HG03175 (cell line): ENCODE data around the gene RAB24.
"Not testable (repeated sequence)": the region's sequence is repeated elsewhere in the genome, so short reads cannot be mapped to it uniquely, and the experiment has no call there.

Source experiments
- ATAC-seq: cut with Tn5 transposase; IDR thresholded peaks from one replicate; pipeline ENCODE4 v1.9.1; 2021; ENCODE audit warnings: mild to moderate bottlenecking, moderate library complexity; ENCODE audit not compliant: unreplicated experiment

RAB24 gene

GRCh38 chr5:177296581-177296980 lies 6.9 kb downstream of the RAB24 start:
- ATAC-seq: no peak

- ATAC-seq: no peak
Measured at GRCh38 chr5:177295924-177296323, 7.6 kb downstream of the RAB24 start.

- ATAC-seq: no peak
Measured at GRCh38 chr5:177294632-177295031, 8.9 kb downstream of the RAB24 start.

- no peak for ATAC-seq
Measured at GRCh38 chr5:177293819-177294581, 9.5 kb downstream of the RAB24 start.

- no peak for ATAC-seq
Measured at GRCh38 chr5:177291735-177292134, 11.8 kb downstream of the RAB24 start.

GRCh38 chr5:177290816-177291596 lies 12.5 kb downstream of the RAB24 start:
- ATAC-seq: no peak

- no peak for ATAC-seq
Measured at GRCh38 chr5:177288191-177288590, 15.3 kb downstream of the RAB24 start.

GRCh38 chr5:177276886-177277285 lies 26.6 kb downstream of the RAB24 start:
- ATAC-seq: no peak

GRCh38 chr5:177275883-177276282 lies 27.6 kb downstream of the RAB24 start:
- no peak for ATAC-seq

- ATAC-seq: no peak
Measured at GRCh38 chr5:177271113-177271512, 32.4 kb downstream of the RAB24 start.

GRCh38 chr5:177270653-177271052 lies 32.9 kb downstream of the RAB24 start:
- no peak for ATAC-seq

- ATAC-seq: no peak
Measured at GRCh38 chr5:177269976-177270375, 33.5 kb downstream of the RAB24 start.

- ATAC-seq: no peak
Measured at GRCh38 chr5:177269232-177269895, 34.2 kb downstream of the RAB24 start.

GRCh38 chr5:177265395-177265794 lies 38.1 kb downstream of the RAB24 start:
- ATAC-seq: no peak

GRCh38 chr5:177264178-177264577 lies 39.3 kb downstream of the RAB24 start:
- no peak for ATAC-seq

GRCh38 chr5:177261510-177261909 lies 42.0 kb downstream of the RAB24 start:
- ATAC-seq: no peak

GRCh38 chr5:177260961-177261360 lies 42.6 kb downstream of the RAB24 start:
- no peak for ATAC-seq

- not testable (repeated sequence) for ATAC-seq
Measured at GRCh38 chr5:177258711-177259110, 44.8 kb downstream of the RAB24 start.

GRCh38 chr5:177256296-177256695 lies 47.2 kb downstream of the RAB24 start:
- no peak for ATAC-seq

- no peak for ATAC-seq
Measured at GRCh38 chr5:177253252-177253651, 50.3 kb downstream of the RAB24 start.
